ENCODE measurements around the gene LRP1B.
"Not testable (repeated sequence)": the region's sequence is repeated elsewhere in the genome, so short reads cannot be mapped to it uniquely, and the experiment has no call there.

The LRP1B gene

GRCh38 chr2:140442319-140442718 is 1688.5 kb downstream of the LRP1B start:
- Histone ChIP-seq H3K79me2 (ENCODE audit: low read length) (no peaks in the 10 kb centered on the region), H3K36me3 (replicated peaks; ENCODE audit: insufficient read depth, low read length) (no peaks in the 10 kb centered on the region), H3K9me2 (replicated peaks; ENCODE audit: insufficient read depth, low read length) (no peaks in the 10 kb centered on the region), H3K4me3 (ENCODE audit: low read length) (no peak overlapping the region), H3K4me1 (ENCODE audit: low read length) (no peaks in the 10 kb centered on the region), H2AFZ (ENCODE audit: low read length) (no peak overlapping the region), H3K9ac (ENCODE audit: low read length) (no peak overlapping the region), H3K27ac (ENCODE audit: low read length) (no peak overlapping the region), H3K4me2 (ENCODE audit: low read depth, low read length) (no peak overlapping the region), H3F3A (ENCODE audit: insufficient read depth, low read length) (no peaks in the 10 kb centered on the region), H3K27me3 (replicated peaks; ENCODE audit: insufficient read depth, low read length) (no peaks in the 10 kb centered on the region), H3K9me3 (replicated peaks; ENCODE audit: insufficient read depth, low read length) (no peaks in the 10 kb centered on the region), H4K20me1 (ENCODE audit: insufficient read depth, low read length) (no peaks in the 10 kb centered on the region)
- no peak for TF ChIP-seq EZH2phosphoT487 (IDR thresholded peaks at IDR 0.05; ENCODE audit: low read length)
- no peak for TF ChIP-seq CTCF (IDR thresholded peaks at IDR 0.05; ENCODE audit: low read length)
- TF ChIP-seq EZH2 (optimal IDR thresholded peaks at IDR 0.05; ENCODE audit: low read depth, low read length): no peak
- DNase-seq: no peak

- Histone ChIP-seq H3K4me2 (ENCODE audit: low read depth, low read length) (no peak overlapping the region), H3F3A (ENCODE audit: insufficient read depth, low read length) (no peaks in the 10 kb centered on the region), H3K9me2 (replicated peaks; ENCODE audit: insufficient read depth, low read length) (no peaks in the 10 kb centered on the region), H3K9ac (ENCODE audit: low read length) (no peak overlapping the region), H3K27me3 (replicated peaks; ENCODE audit: insufficient read depth, low read length) (no peaks in the 10 kb centered on the region), H3K27ac (ENCODE audit: low read length) (no peak overlapping the region), H3K4me3 (ENCODE audit: low read length) (no peak overlapping the region), H3K4me1 (ENCODE audit: low read length) (no peaks in the 10 kb centered on the region), H2AFZ (ENCODE audit: low read length) (no peak overlapping the region), H3K9me3 (replicated peaks; ENCODE audit: insufficient read depth, low read length) (no peaks in the 10 kb centered on the region), H3K36me3 (replicated peaks; ENCODE audit: insufficient read depth, low read length) (no peaks in the 10 kb centered on the region), H4K20me1 (ENCODE audit: insufficient read depth, low read length) (no peaks in the 10 kb centered on the region), H3K79me2 (ENCODE audit: low read length) (no peaks in the 10 kb centered on the region)
- TF ChIP-seq CTCF (IDR thresholded peaks at IDR 0.05; ENCODE audit: low read length) (no peak), EZH2phosphoT487 (IDR thresholded peaks at IDR 0.05; ENCODE audit: low read length) (no peak), EZH2 (optimal IDR thresholded peaks at IDR 0.05; ENCODE audit: low read depth, low read length) (no peak)
- no peak for DNase-seq
These were observed 1690.0 kb downstream of the LRP1B start for GRCh38 chr2:140440815-140441214.

- Histone ChIP-seq H3K9me2 (replicated peaks; ENCODE audit: insufficient read depth, low read length) (no peaks in the 10 kb centered on the region), H2AFZ (ENCODE audit: low read length) (no peak overlapping the region), H3K9me3 (replicated peaks; ENCODE audit: insufficient read depth, low read length) (no peaks in the 10 kb centered on the region), H4K20me1 (ENCODE audit: insufficient read depth, low read length) (no peaks in the 10 kb centered on the region), H3K79me2 (ENCODE audit: low read length) (no peaks in the 10 kb centered on the region), H3K4me2 (ENCODE audit: low read depth, low read length) (no peak overlapping the region), H3K9ac (ENCODE audit: low read length) (no peak overlapping the region), H3K4me1 (ENCODE audit: low read length) (no peaks in the 10 kb centered on the region), H3K27ac (ENCODE audit: low read length) (no peak overlapping the region), H3K27me3 (replicated peaks; ENCODE audit: insufficient read depth, low read length) (no peaks in the 10 kb centered on the region), H3K36me3 (replicated peaks; ENCODE audit: insufficient read depth, low read length) (no peaks in the 10 kb centered on the region), H3F3A (ENCODE audit: insufficient read depth, low read length) (no peaks in the 10 kb centered on the region), H3K4me3 (ENCODE audit: low read length) (no peak overlapping the region)
- no peak for DNase-seq
- TF ChIP-seq EZH2 (optimal IDR thresholded peaks at IDR 0.05; ENCODE audit: low read depth, low read length) (no peak), EZH2phosphoT487 (IDR thresholded peaks at IDR 0.05; ENCODE audit: low read length) (no peak), CTCF (IDR thresholded peaks at IDR 0.05; ENCODE audit: low read length) (no peak)
These were observed 1693.9 kb downstream of the LRP1B start for GRCh38 chr2:140436936-140437335.

GRCh38 chr2:140427033-140427432 is 1703.8 kb downstream of the LRP1B start:
- not testable (repeated sequence) for H3K4me1 ChIP-seq (ENCODE audit: low read length); DNase-seq; H3K9me3 ChIP-seq (replicated peaks; ENCODE audit: insufficient read depth, low read length); H3K79me2 ChIP-seq (ENCODE audit: low read length); H3K9me2 ChIP-seq (replicated peaks; ENCODE audit: insufficient read depth, low read length); H3K4me2 ChIP-seq (ENCODE audit: low read depth, low read length); H4K20me1 ChIP-seq (ENCODE audit: insufficient read depth, low read length); H3K27me3 ChIP-seq (replicated peaks; ENCODE audit: insufficient read depth, low read length); H3K36me3 ChIP-seq (replicated peaks; ENCODE audit: insufficient read depth, low read length); H3F3A ChIP-seq (ENCODE audit: insufficient read depth, low read length); H3K9ac ChIP-seq (ENCODE audit: low read length); H2AFZ ChIP-seq (ENCODE audit: low read length); H3K4me3 ChIP-seq (ENCODE audit: low read length); H3K27ac ChIP-seq (ENCODE audit: low read length)
